ENCODE results near the gene SNRPD2. TPM values are rescaled to one million over a fixed set of nuclear protein-coding genes. Genes with fewer than 3 reads are reported as not detected.

SNRPD2 gene
- total RNA-seq, 1 donor from 2014 or later, result 210 TPM

GRCh38 chr19:45677351-45678230 lies 14.2 kb downstream of the SNRPD2 start:
- Histone ChIP-seq H3K36me3 (ENCODE audit: control insufficient read depth in 3 of 3, insufficient read depth in 3 of 3, low read length in 3 of 3) (no peaks in the 10 kb centered on the region), H3K9ac (ENCODE audit: low read depth in 1 of 3, low read length in 3 of 3) (peak overlapping the region in 1 of 3 donors; percentile 8), H3K9me3 (ENCODE audit: control insufficient read depth in 3 of 3, low read length in 3 of 3) (no peaks in the 10 kb centered on the region), H3K27me3 (ENCODE audit: control insufficient read depth in 3 of 3, insufficient read depth in 3 of 3, low read length in 3 of 3) (peaks cover 29 to 40% (median 32%) of the 10 kb centered on the region in 3 donors), H3K27ac (ENCODE audit: low read depth, low read length) (no peak overlapping the region), H3K4me3 (ENCODE audit: low read length in 3 of 3) (no peak overlapping the region), H3K4me1 (ENCODE audit: control insufficient read depth in 3 of 3, insufficient read depth in 3 of 3, low read length in 3 of 3) (peaks cover 19 to 22% (median 21%) of the 10 kb centered on the region in 3 donors)

- Histone ChIP-seq H3K9ac (ENCODE audit: low read depth in 1 of 3, low read length in 3 of 3) (no peak overlapping the region), H3K27ac (ENCODE audit: low read depth, low read length) (no peak overlapping the region), H3K27me3 (ENCODE audit: control insufficient read depth in 3 of 3, insufficient read depth in 3 of 3, low read length in 3 of 3) (peaks cover 32 to 42% (median 32%) of the 10 kb centered on the region in 3 donors), H3K9me3 (ENCODE audit: control insufficient read depth in 3 of 3, low read length in 3 of 3) (no peaks in the 10 kb centered on the region), H3K36me3 (ENCODE audit: control insufficient read depth in 3 of 3, insufficient read depth in 3 of 3, low read length in 3 of 3) (no peaks in the 10 kb centered on the region), H3K4me1 (ENCODE audit: control insufficient read depth in 3 of 3, insufficient read depth in 3 of 3, low read length in 3 of 3) (peaks cover 18 to 19% (median 18%) of the 10 kb centered on the region in 3 donors), H3K4me3 (ENCODE audit: low read length in 3 of 3) (no peak overlapping the region)
Measured at GRCh38 chr19:45676851-45677263, 14.9 kb downstream of the SNRPD2 start.

- Histone ChIP-seq H3K27me3 (ENCODE audit: control insufficient read depth in 3 of 3, insufficient read depth in 3 of 3, low read length in 3 of 3) (peaks cover 47 to 58% (median 47%) of the 10 kb centered on the region in 3 donors), H3K27ac (ENCODE audit: low read depth, low read length) (no peak overlapping the region), H3K4me1 (ENCODE audit: control insufficient read depth in 3 of 3, insufficient read depth in 3 of 3, low read length in 3 of 3) (peaks cover 11 to 12% (median 11%) of the 10 kb centered on the region in 3 donors), H3K4me3 (ENCODE audit: low read length in 3 of 3) (no peak overlapping the region), H3K9ac (ENCODE audit: low read depth in 1 of 3, low read length in 3 of 3) (no peak overlapping the region), H3K36me3 (ENCODE audit: control insufficient read depth in 3 of 3, insufficient read depth in 3 of 3, low read length in 3 of 3) (no peaks in the 10 kb centered on the region), H3K9me3 (ENCODE audit: control insufficient read depth in 3 of 3, low read length in 3 of 3) (no peaks in the 10 kb centered on the region)
Measured at GRCh38 chr19:45674946-45675345, 16.8 kb downstream of the SNRPD2 start.

GRCh38 chr19:45670670-45671453 lies 20.9 kb downstream of the SNRPD2 start:
- peaks cover 8 to 15% (median 14%) of the 10 kb centered on the region in 3 donors for H3K4me1 ChIP-seq (ENCODE audit: control insufficient read depth in 3 of 3, insufficient read depth in 3 of 3, low read length in 3 of 3)
- H3K4me3 ChIP-seq (ENCODE audit: low read length in 3 of 3), result no peak overlapping the region
- no peaks in the 10 kb centered on the region for H3K9me3 ChIP-seq (ENCODE audit: control insufficient read depth in 3 of 3, low read length in 3 of 3)
- H3K27ac ChIP-seq (ENCODE audit: low read depth, low read length), result no peak overlapping the region
- no peak overlapping the region for H3K9ac ChIP-seq (ENCODE audit: low read depth in 1 of 3, low read length in 3 of 3)
- H3K27me3 ChIP-seq (ENCODE audit: control insufficient read depth in 3 of 3, insufficient read depth in 3 of 3, low read length in 3 of 3), result peaks cover 52 to 69% (median 58%) of the 10 kb centered on the region in 3 donors
- H3K36me3 ChIP-seq (ENCODE audit: control insufficient read depth in 3 of 3, insufficient read depth in 3 of 3, low read length in 3 of 3), result no peaks in the 10 kb centered on the region

GRCh38 chr19:45668342-45668871 lies 23.3 kb downstream of the SNRPD2 start:
- H3K9me3 ChIP-seq (ENCODE audit: control insufficient read depth in 3 of 3, low read length in 3 of 3), result no peaks in the 10 kb centered on the region
- no peak overlapping the region for H3K27ac ChIP-seq (ENCODE audit: low read depth, low read length)
- no peak overlapping the region for H3K9ac ChIP-seq (ENCODE audit: low read depth in 1 of 3, low read length in 3 of 3)
- peaks cover 60 to 70% (median 66%) of the 10 kb centered on the region in 3 donors for H3K27me3 ChIP-seq (ENCODE audit: control insufficient read depth in 3 of 3, insufficient read depth in 3 of 3, low read length in 3 of 3)
- H3K4me3 ChIP-seq (ENCODE audit: low read length in 3 of 3), result peak overlapping the region; percentile 0 to 52 (median 4)
- H3K36me3 ChIP-seq (ENCODE audit: control insufficient read depth in 3 of 3, insufficient read depth in 3 of 3, low read length in 3 of 3), result no peaks in the 10 kb centered on the region
- H3K4me1 ChIP-seq (ENCODE audit: control insufficient read depth in 3 of 3, insufficient read depth in 3 of 3, low read length in 3 of 3), result peaks cover 8 to 15% (median 14%) of the 10 kb centered on the region in 3 donors

DNA sequence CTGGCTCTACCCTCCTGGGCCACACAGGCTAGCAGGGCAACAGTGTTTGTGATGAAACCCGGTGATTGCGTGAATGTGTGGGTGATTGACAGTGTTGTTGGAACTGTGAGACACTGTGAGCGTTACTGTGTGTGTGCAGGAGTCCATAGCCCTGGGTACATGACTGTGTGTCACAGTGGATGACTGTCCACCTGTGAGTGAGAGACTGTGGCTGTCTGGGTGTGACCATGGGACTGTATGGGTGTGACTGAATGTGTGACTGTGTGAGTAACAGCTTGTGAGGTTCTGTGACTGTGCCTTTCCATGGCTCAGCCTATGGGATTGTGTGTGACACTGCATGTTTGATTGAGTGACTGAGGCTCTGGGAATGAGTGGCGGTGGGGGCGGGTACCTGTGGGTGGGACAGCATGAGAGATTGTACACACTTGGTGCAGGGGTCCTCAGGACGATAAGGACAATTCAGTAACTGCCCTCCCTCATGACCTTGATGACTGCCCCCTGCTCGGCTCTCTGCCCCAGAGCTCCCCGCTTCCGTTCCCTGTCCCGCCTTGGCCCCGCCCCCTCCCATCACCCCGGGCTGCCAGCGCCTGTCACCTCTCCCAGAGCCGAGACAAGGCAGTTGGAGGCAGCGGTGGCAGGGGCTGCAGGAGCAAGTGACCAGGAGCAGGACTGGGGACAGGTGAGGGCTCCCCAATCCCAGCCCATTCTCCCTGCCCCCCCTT lies 24.0 kb downstream of the SNRPD2 start, which contains the start of gene GIPR:
GIPR (plus strand) TSS at position 602 of the 722 bp plus-strand sequence. CDS start 1,300 bp downstream, outside the sequence.
- H3K9ac ChIP-seq (ENCODE audit: low read depth in 1 of 3, low read length in 3 of 3), result no peak within 1 kb of the TSS
- H3K36me3 ChIP-seq (ENCODE audit: control insufficient read depth in 3 of 3, insufficient read depth in 3 of 3, low read length in 3 of 3), result no peaks in the 10 kb centered on the region

GRCh38 chr19:45664575-45664974 lies 27.2 kb downstream of the SNRPD2 start:
- no peak overlapping the region for H3K27ac ChIP-seq (ENCODE audit: low read depth, low read length)
- no peaks in the 10 kb centered on the region for H3K36me3 ChIP-seq (ENCODE audit: control insufficient read depth in 3 of 3, insufficient read depth in 3 of 3, low read length in 3 of 3)
- H3K9me3 ChIP-seq (ENCODE audit: control insufficient read depth in 3 of 3, low read length in 3 of 3), result no peaks in the 10 kb centered on the region
- no peak overlapping the region for H3K4me3 ChIP-seq (ENCODE audit: low read length in 3 of 3)
- H3K27me3 ChIP-seq (ENCODE audit: control insufficient read depth in 3 of 3, insufficient read depth in 3 of 3, low read length in 3 of 3), result peaks cover 44 to 57% (median 48%) of the 10 kb centered on the region in 3 donors
- H3K9ac ChIP-seq (ENCODE audit: low read depth in 1 of 3, low read length in 3 of 3), result no peak overlapping the region
- peaks cover 8 to 15% (median 14%) of the 10 kb centered on the region in 3 donors for H3K4me1 ChIP-seq (ENCODE audit: control insufficient read depth in 3 of 3, insufficient read depth in 3 of 3, low read length in 3 of 3)

More for the DNA sequence above, 24.0 kb downstream of the SNRPD2 start, which contains the start of gene GIPR:
- H3K27me3 ChIP-seq (ENCODE audit: control insufficient read depth in 3 of 3, insufficient read depth in 3 of 3, low read length in 3 of 3), result peaks cover 60 to 69% (median 64%) of the 10 kb centered on the region in 3 donors
- peaks cover 8 to 15% (median 14%) of the 10 kb centered on the region in 3 donors for H3K4me1 ChIP-seq (ENCODE audit: control insufficient read depth in 3 of 3, insufficient read depth in 3 of 3, low read length in 3 of 3)
- no peak within 1 kb of the TSS for H3K27ac ChIP-seq (ENCODE audit: low read depth, low read length)
- H3K4me3 ChIP-seq (ENCODE audit: low read length in 3 of 3), result peak within 1 kb of the TSS; percentile 4 to 52 (median 15)
- H3K9me3 ChIP-seq (ENCODE audit: control insufficient read depth in 3 of 3, low read length in 3 of 3), result no peaks in the 10 kb centered on the region

DNA sequence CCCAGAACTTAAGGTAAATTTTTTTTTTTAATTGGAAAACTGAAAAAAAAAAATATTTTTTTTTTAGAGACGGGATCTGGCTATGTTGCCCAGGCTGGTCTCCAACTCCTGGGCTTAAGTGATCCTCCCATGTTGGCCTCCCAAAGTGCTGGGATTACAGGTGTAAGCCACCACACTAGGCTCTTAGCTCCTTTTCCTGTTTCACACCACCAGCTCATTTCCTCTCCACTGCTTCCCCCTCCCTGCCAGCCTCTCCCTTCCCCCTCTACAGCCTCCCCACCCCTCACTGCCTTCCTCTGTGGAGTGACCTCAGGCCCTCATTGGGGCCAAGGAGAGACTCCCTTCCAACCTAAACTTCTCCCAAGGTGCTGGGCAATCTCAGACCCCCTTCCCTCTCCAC lies 28.0 kb downstream of the SNRPD2 start:
- Histone ChIP-seq H3K4me1 (ENCODE audit: control insufficient read depth in 3 of 3, insufficient read depth in 3 of 3, low read length in 3 of 3) (peaks cover 3 to 11% (median 9%) of the 10 kb centered on the region in 3 donors), H3K27me3 (ENCODE audit: control insufficient read depth in 3 of 3, insufficient read depth in 3 of 3, low read length in 3 of 3) (peaks cover 41 to 54% (median 43%) of the 10 kb centered on the region in 3 donors), H3K36me3 (ENCODE audit: control insufficient read depth in 3 of 3, insufficient read depth in 3 of 3, low read length in 3 of 3) (no peaks in the 10 kb centered on the region), H3K9me3 (ENCODE audit: control insufficient read depth in 3 of 3, low read length in 3 of 3) (no peaks in the 10 kb centered on the region), H3K4me3 (ENCODE audit: low read length in 3 of 3) (no peak overlapping the region), H3K9ac (ENCODE audit: low read depth in 1 of 3, low read length in 3 of 3) (no peak overlapping the region), H3K27ac (ENCODE audit: low read depth, low read length) (no peak overlapping the region)

- no peak overlapping the region for H3K27ac ChIP-seq (ENCODE audit: low read depth, low read length)
- H3K27me3 ChIP-seq (ENCODE audit: control insufficient read depth in 3 of 3, insufficient read depth in 3 of 3, low read length in 3 of 3), result peaks cover 17 to 28% (median 27%) of the 10 kb centered on the region in 3 donors
- no peaks in the 10 kb centered on the region for H3K36me3 ChIP-seq (ENCODE audit: control insufficient read depth in 3 of 3, insufficient read depth in 3 of 3, low read length in 3 of 3)
- H3K4me3 ChIP-seq (ENCODE audit: low read length in 3 of 3), result no peak overlapping the region
- no peak overlapping the region for H3K9ac ChIP-seq (ENCODE audit: low read depth in 1 of 3, low read length in 3 of 3)
- H3K4me1 ChIP-seq (ENCODE audit: control insufficient read depth in 3 of 3, insufficient read depth in 3 of 3, low read length in 3 of 3), result no peaks in the 10 kb centered on the region
- no peaks in the 10 kb centered on the region for H3K9me3 ChIP-seq (ENCODE audit: control insufficient read depth in 3 of 3, low read length in 3 of 3)
Measured at GRCh38 chr19:45660636-45661035, 31.1 kb downstream of the SNRPD2 start.
